GM12878 (cell line): ENCODE measurements around the gene ENG. TPM values are rescaled to one million over a fixed set of nuclear protein-coding genes. Genes with fewer than 3 reads are reported as not detected.
A peak's percentile ranks its signal among the peaks of the same experiment; 100 is the strongest.

ENCODE experiments used
- BACH1 ChIP-seq: fragments of 450-650 bp; IDR thresholded peaks from 2 replicates; pipeline ENCODE4 v1.6.1; 2017; ENCODE audit warnings: mild to moderate bottlenecking, borderline replicate concordance
- BHLHE40 ChIP-seq, 2 experiments: fragments of 450-650 bp in 1 of 2; IDR thresholded peaks; 2 replicates each; pipeline ENCODE4 v1.6.1; 2011 to 2017; ENCODE audit warnings: low read depth in 2 of 2, borderline replicate concordance in 1 of 2, improper control_type of control experiment in 1 of 2, low read length in 1 of 2, mild to moderate bottlenecking in 1 of 2
- EED ChIP-seq: sonication (generic); IDR thresholded peaks from 2 replicates; pipeline ENCODE4 v1.6.1; 2016; ENCODE audit warnings: antibody characterized with exemption, low read depth
- KDM1A ChIP-seq: fragments of 200-600 bp; sonication (generic); IDR thresholded peaks from 2 replicates; pipeline ENCODE4 v1.6.1; 2016; ENCODE audit warnings: borderline replicate concordance
- MTA2 ChIP-seq: fragments of 450-650 bp; IDR thresholded peaks from 2 replicates; pipeline ENCODE4 v1.6.1; 2016; ENCODE audit warnings: low read depth, mild to moderate bottlenecking, moderate library complexity
- NFYA ChIP-seq: IDR thresholded peaks from 2 replicates; pipeline ENCODE4 v1.6.1; 2011; ENCODE audit warnings: low read depth, mild to moderate bottlenecking, low read length, improper control_type of control experiment, borderline replicate concordance
- PML ChIP-seq: IDR thresholded peaks from 2 replicates; pipeline ENCODE4 v1.6.1; 2012; ENCODE audit warnings: low read length, inconsistent platforms
- POLR2AphosphoS5 ChIP-seq: IDR thresholded peaks from 2 replicates; pipeline ENCODE4 v1.6.1; 2011; ENCODE audit warnings: mild to moderate bottlenecking, low read length, inconsistent platforms
- RCOR1 ChIP-seq: conservative IDR thresholded peaks from 2 replicates; pipeline ENCODE4 v1.6.1; 2012; ENCODE audit warnings: low read depth, low read length, improper control_type of control experiment
- RFX5 ChIP-seq: IDR thresholded peaks from 2 replicates; pipeline ENCODE4 v1.6.1; 2011; ENCODE audit warnings: low read depth, low read length, improper control_type of control experiment
- RUNX3 ChIP-seq: IDR thresholded peaks from 2 replicates; pipeline ENCODE4 v1.6.1; 2012; ENCODE audit warnings: low read length, inconsistent platforms
- SRF ChIP-seq, 2 experiments: IDR thresholded peaks; 2 replicates each; pipeline ENCODE4 v1.6.1; 2011; ENCODE audit warnings: low read depth in 2 of 2, low read length in 2 of 2, mild to moderate bottlenecking in 1 of 2, moderate library complexity in 1 of 2
- ZNF207 ChIP-seq: fragments of 450-650 bp; IDR thresholded peaks from 2 replicates; pipeline ENCODE4 v1.6.1; 2014; ENCODE audit warnings: antibody characterized with exemption, mild to moderate bottlenecking, borderline replicate concordance
- polyA plus RNA-seq, 11 experiments: library from polyadenylated mRNA; depleted of rRNA in 4 of 11; unstranded in 6 of 11; stranded (reverse) in 5 of 11; fragments of >200 nt; fragmentation: Nextera tagmentation in 4 of 11; fragmentation: Illumina TruSeq in 1 of 11; extraction: Ambion mirVana in 4 of 11; extraction: Trizol in 1 of 11; gene quantifications; 1 replicate in 1 of 11; 2 replicates in 10 of 11; pipeline versions ENCODE4 v1.2.1 to v1.2.3, GENCODE V29; 2011 to 2016; ENCODE audit warnings: inconsistent platforms in 2 of 11, missing spikeins in 2 of 11, low read depth in 1 of 11
- total RNA-seq, 4 experiments: library from RNA; depleted of rRNA in 3 of 4; stranded (reverse); fragments of >200 nt in 3 of 4; fragmentation: Illumina TruSeq in 1 of 4; extraction: Trizol in 1 of 4; gene quantifications; 2 replicates each; pipeline versions ENCODE4 v1.2.1 to v1.2.3, GENCODE V29; 2013 to 2021
- TF ChIP-seq, protein P1 (sequence below): fragments of 450-650 bp; formaldehyde crosslinking; IDR thresholded peaks from 2 replicates; pipeline ENCODE4 v1.4.0; 2020; ENCODE audit warnings: mild to moderate bottlenecking, moderate library complexity
- TF ChIP-seq, protein P2 (sequence below): fragments of 450-650 bp; IDR thresholded peaks from 2 replicates; pipeline ENCODE4 v1.6.1; 2017; ENCODE audit warnings: borderline replicate concordance
- TF ChIP-seq, protein P3 (sequence below): IDR thresholded peaks from 2 replicates; pipeline ENCODE4 v1.6.1; 2012; ENCODE audit warnings: low read depth, low read length, improper control_type of control experiment
- TF ChIP-seq, protein P4 (sequence below): fragments of 450-650 bp; IDR thresholded peaks from 2 replicates; pipeline ENCODE4 v1.6.1; 2017; ENCODE audit warnings: antibody characterized with exemption, mild to moderate bottlenecking, moderate library complexity
- TF ChIP-seq, protein P5 (sequence below): fragments of 450-650 bp; formaldehyde crosslinking; IDR thresholded peaks from 2 replicates; pipeline ENCODE4 v1.4.0; 2022; ENCODE audit warnings: mild to moderate bottlenecking, moderate library complexity

ENG gene
- total and polyA plus RNA-seq, 10 of the 15 experiments (the other 5 are each of a cell fraction or from before 2014, with no cell fraction given) = 0.14 to 10.1 (median 2.0) TPM

DNA sequence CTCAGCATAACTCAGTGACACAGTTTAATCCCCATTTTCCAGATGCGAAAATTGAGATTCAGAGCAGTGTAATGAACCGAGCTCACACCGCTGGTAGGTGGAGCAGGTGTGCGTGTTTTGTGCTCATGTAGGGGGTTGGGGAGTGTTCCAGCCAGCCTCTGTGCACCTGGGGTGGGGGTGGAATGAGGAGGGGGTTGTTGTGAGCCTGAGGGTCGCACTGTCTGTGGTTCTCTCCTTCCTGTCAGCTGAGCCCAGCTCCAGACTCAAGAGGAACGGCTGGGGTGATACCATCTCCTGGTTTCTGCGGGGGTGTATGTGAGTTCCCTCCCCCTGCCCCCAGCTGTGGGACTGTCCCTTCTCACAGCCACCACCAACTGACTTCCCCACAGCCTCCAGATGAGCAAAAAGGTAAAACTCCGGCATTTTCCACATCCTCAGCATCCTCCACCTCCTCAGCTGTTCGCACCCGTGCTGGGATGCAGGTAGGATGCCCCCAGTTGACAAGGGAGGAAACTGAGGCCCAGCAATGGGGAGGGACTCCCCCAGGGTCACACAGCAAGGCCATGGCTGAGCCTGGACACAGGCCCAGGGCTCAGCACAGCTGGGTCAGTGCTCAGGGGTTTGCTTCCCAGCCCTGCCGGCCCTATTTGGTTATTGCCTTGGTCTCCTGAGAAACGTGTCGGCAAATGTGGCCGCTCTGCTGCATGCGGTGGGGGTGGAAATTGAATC is 78.1 kb downstream of the ENG start (continued):
- TF ChIP-seq, protein P1, sequence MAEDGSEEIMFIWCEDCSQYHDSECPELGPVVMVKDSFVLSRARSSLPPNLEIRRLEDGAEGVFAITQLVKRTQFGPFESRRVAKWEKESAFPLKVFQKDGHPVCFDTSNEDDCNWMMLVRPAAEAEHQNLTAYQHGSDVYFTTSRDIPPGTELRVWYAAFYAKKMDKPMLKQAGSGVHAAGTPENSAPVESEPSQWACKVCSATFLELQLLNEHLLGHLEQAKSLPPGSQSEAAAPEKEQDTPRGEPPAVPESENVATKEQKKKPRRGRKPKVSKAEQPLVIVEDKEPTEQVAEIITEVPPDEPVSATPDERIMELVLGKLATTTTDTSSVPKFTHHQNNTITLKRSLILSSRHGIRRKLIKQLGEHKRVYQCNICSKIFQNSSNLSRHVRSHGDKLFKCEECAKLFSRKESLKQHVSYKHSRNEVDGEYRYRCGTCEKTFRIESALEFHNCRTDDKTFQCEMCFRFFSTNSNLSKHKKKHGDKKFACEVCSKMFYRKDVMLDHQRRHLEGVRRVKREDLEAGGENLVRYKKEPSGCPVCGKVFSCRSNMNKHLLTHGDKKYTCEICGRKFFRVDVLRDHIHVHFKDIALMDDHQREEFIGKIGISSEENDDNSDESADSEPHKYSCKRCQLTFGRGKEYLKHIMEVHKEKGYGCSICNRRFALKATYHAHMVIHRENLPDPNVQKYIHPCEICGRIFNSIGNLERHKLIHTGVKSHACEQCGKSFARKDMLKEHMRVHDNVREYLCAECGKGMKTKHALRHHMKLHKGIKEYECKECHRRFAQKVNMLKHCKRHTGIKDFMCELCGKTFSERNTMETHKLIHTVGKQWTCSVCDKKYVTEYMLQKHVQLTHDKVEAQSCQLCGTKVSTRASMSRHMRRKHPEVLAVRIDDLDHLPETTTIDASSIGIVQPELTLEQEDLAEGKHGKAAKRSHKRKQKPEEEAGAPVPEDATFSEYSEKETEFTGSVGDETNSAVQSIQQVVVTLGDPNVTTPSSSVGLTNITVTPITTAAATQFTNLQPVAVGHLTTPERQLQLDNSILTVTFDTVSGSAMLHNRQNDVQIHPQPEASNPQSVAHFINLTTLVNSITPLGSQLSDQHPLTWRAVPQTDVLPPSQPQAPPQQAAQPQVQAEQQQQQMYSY (CRISPR knock-in tag) = no peak
- TF ChIP-seq RUNX3 (no peak), ZNF207 (peak; percentile 47; the same call in 1 of the 2 replicates), KDM1A (no peak), MTA2 (peak; percentile 47; the same call in 1 of the 2 replicates), RFX5 (no peak), PML (no peak), NFYA (no peak), BHLHE40 (IDR thresholded peaks at IDR 0.05; ENCODE audit: borderline replicate concordance in 1 of 2, low read depth in 2 of 2, low read length in 1 of 2) (peak; percentile 86 to 95), EED (peak; percentile 57; the same call in 1 of the 2 replicates), BACH1 (0 out of 2 replicates have a peak, but pooled peaks have one; percentile 28), RCOR1 (0 out of 2 replicates have a peak, but pooled peaks have one; percentile 75), SRF (IDR thresholded peaks at IDR 0.05; ENCODE audit: low read depth in 2 of 2, low read length in 2 of 2) (no peak), POLR2AphosphoS5 (no peak)
- TF ChIP-seq, protein P2, sequence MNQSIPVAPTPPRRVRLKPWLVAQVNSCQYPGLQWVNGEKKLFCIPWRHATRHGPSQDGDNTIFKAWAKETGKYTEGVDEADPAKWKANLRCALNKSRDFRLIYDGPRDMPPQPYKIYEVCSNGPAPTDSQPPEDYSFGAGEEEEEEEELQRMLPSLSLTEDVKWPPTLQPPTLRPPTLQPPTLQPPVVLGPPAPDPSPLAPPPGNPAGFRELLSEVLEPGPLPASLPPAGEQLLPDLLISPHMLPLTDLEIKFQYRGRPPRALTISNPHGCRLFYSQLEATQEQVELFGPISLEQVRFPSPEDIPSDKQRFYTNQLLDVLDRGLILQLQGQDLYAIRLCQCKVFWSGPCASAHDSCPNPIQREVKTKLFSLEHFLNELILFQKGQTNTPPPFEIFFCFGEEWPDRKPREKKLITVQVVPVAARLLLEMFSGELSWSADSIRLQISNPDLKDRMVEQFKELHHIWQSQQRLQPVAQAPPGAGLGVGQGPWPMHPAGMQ = no peak
- TF ChIP-seq, protein P3, sequence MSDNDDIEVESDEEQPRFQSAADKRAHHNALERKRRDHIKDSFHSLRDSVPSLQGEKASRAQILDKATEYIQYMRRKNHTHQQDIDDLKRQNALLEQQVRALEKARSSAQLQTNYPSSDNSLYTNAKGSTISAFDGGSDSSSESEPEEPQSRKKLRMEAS = no peak
- TF ChIP-seq, protein P4, sequence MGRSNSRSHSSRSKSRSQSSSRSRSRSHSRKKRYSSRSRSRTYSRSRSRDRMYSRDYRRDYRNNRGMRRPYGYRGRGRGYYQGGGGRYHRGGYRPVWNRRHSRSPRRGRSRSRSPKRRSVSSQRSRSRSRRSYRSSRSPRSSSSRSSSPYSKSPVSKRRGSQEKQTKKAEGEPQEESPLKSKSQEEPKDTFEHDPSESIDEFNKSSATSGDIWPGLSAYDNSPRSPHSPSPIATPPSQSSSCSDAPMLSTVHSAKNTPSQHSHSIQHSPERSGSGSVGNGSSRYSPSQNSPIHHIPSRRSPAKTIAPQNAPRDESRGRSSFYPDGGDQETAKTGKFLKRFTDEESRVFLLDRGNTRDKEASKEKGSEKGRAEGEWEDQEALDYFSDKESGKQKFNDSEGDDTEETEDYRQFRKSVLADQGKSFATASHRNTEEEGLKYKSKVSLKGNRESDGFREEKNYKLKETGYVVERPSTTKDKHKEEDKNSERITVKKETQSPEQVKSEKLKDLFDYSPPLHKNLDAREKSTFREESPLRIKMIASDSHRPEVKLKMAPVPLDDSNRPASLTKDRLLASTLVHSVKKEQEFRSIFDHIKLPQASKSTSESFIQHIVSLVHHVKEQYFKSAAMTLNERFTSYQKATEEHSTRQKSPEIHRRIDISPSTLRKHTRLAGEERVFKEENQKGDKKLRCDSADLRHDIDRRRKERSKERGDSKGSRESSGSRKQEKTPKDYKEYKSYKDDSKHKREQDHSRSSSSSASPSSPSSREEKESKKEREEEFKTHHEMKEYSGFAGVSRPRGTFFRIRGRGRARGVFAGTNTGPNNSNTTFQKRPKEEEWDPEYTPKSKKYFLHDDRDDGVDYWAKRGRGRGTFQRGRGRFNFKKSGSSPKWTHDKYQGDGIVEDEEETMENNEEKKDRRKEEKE = peak; percentile 86
- TF ChIP-seq, protein P5, sequence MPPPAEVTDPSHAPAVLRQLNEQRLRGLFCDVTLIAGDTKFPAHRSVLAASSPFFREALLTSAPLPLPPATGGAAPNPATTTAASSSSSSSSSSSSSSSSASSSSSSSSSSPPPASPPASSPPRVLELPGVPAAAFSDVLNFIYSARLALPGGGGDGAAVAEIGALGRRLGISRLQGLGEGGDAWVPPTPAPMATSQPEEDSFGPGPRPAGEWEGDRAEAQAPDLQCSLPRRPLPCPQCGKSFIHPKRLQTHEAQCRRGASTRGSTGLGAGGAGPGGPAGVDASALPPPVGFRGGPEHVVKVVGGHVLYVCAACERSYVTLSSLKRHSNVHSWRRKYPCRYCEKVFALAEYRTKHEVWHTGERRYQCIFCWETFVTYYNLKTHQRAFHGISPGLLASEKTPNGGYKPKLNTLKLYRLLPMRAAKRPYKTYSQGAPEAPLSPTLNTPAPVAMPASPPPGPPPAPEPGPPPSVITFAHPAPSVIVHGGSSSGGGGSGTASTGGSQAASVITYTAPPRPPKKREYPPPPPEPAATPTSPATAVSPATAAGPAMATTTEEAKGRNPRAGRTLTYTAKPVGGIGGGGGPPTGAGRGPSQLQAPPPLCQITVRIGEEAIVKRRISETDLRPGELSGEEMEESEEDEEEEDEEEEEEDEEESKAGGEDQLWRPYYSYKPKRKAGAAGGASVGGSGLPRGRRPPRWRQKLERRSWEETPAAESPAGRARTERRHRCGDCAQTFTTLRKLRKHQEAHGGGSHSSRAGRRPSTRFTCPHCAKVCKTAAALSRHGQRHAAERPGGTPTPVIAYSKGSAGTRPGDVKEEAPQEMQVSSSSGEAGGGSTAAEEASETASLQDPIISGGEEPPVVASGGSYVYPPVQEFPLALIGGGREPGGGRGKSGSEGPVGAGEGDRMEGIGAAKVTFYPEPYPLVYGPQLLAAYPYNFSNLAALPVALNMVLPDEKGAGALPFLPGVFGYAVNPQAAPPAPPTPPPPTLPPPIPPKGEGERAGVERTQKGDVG (CRISPR knock-in tag) = no peak
